VCaP (cell line): ENCODE results near the gene RBM34.

Source experiments
- H3K27ac ChIP-seq: fragments of 450-650 bp; 2 replicates; pipeline ENCODE4 v1.5.1; 2017
- TF ChIP-seq, protein P1 (sequence below): fragments of 450-650 bp; conservative IDR thresholded peaks from 2 replicates; pipeline ENCODE4 v1.5.1; 2017; ENCODE audit warnings: mild to moderate bottlenecking, moderate library complexity

The RBM34 gene

DNA sequence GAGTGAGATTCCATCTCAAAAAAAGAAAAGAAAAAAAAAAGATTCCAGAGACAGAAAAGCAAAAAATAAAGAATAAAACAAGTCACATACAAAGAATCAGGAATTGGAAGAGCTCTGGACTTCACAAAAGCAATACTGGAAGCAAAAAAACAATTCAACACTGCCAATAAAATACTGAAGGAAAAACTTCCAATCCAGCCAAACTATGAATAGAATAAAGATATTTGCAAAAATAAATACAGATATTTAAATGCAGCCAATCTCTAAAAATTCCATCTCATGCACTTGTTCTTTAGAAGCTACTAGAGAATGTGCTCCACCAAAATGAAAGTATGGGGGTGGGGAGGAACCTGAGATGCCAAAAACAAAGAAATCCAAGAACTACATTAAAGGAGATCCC lies 29.4 kb upstream of the RBM34 start:
- TF ChIP-seq, protein P1, sequence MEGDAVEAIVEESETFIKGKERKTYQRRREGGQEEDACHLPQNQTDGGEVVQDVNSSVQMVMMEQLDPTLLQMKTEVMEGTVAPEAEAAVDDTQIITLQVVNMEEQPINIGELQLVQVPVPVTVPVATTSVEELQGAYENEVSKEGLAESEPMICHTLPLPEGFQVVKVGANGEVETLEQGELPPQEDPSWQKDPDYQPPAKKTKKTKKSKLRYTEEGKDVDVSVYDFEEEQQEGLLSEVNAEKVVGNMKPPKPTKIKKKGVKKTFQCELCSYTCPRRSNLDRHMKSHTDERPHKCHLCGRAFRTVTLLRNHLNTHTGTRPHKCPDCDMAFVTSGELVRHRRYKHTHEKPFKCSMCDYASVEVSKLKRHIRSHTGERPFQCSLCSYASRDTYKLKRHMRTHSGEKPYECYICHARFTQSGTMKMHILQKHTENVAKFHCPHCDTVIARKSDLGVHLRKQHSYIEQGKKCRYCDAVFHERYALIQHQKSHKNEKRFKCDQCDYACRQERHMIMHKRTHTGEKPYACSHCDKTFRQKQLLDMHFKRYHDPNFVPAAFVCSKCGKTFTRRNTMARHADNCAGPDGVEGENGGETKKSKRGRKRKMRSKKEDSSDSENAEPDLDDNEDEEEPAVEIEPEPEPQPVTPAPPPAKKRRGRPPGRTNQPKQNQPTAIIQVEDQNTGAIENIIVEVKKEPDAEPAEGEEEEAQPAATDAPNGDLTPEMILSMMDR, result no peak
- H3K27ac ChIP-seq, result no peak overlapping the region

DNA sequence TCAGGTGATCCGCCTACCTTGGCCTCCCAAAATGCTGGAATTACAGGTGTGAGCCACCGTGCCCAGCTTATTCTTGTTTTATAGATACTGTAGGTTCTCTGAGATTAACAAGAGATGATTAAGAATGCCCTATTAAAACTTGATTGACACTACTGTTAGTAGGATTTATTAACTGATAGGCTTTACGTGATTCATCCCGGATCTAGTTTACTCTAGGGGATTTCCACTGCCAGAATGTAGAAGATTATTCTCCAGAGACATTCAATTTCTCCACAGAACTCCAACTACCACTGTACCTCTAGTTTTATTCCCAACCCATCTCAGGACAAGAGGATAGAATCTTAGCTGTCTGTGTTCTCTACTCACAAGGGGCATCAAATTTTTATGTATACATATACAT lies 26.3 kb upstream of the RBM34 start:
- TF ChIP-seq, protein P1, result no peak
- H3K27ac ChIP-seq, result no peak overlapping the region

DNA sequence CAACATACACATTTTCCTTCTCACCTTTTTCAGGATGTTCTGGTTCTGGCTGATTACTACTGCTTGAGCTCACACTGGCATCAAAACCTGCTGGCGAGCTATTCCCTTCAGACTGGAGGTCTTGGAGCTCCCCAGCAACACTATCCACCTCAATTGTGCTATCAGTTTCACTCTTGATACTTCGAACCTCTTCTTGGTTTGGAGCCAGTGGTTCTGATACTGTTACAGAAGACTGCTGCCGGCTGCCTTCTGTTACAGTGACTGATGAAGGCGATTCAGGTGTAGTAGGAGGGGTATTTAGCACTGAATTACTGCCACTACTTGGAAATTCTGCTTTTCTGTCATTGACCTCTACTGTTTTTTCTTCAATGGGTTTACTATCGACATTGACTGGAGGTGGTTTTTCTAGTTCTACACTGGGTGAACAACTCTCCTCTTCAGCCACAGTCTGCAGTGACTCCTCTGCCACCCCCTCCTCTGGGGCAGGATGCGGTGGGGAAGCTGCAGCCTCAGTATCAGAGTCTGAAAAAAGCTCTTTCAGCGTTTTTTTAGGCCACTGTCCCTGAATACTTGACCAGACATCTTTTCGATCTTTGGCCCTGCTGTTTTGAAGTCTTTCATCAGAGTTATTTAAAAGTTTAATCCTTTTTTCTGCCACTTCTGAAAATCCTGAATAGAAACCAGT lies 20.7 kb upstream of the RBM34 start:
- no peak overlapping the region for H3K27ac ChIP-seq
- TF ChIP-seq, protein P1, result no peak

DNA sequence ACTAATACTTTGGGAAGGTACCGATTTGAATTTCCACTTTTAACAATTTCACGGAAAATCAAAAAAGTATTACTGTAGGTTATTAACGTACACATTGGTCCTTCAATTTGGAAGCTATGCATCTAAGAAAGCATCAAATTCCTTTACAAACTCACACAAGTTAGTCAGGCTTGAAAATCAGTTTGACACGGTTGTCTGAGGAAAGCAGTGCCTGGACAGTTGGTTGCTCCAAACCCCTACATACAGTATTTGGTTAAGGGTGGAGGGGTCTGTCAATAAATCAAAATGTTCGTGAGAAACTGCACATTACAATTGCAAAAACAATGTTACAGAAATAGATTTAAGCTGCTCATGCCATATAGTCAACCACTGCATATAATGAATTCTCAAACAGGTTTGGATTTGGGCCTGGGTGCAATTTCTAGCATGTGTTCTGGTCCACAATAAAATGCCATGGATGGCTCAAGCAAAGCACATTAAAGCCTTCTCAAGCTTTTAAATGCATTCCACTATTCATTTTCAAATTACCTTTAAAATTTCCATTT lies 19.9 kb upstream of the RBM34 start:
- TF ChIP-seq, protein P1, result no peak

DNA sequence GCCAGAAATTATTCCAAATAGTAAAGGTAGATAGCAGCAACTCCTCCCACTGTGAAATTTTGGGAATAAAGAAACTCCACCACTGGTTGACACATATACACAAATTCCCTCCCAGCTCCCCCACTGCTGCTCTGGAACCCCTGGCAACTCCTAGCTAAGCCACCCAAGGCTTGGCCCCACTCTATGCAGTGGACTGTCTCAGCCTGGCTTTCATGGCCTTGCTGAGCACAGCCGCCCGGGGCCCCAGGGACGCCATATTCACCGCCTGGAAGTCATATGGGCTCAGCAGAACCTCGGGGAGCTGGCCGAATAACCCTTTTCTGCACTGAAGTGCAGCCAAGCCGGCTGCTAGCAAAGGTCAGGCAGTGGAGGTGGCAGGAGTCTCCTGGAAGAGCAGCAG lies 15.4 kb upstream of the RBM34 start:
- TF ChIP-seq, protein P1, result no peak
- H3K27ac ChIP-seq, result no peak overlapping the region

More for the DNA sequence above, 19.9 kb upstream of the RBM34 start:
- no peak overlapping the region for H3K27ac ChIP-seq

DNA sequence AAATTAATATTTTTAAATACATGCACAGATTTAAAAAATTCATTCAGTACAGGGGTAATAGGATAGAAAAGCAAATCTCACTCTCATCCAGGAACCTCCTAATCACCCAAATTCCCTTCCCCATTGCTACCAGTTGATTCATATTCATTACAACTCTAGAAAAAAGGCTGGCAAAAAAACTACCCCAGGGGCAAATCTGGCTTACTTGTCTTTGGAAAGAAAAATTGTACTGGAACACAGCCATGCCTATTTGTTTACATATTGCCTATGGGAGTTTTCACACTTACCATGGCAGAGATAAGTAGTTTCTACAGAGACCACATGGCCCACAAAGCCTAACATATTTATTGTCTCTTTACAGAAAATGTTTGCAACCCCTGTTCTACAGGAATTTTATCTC lies 8.9 kb upstream of the RBM34 start:
- H3K27ac ChIP-seq, result no peak overlapping the region
- TF ChIP-seq, protein P1, result no peak

DNA sequence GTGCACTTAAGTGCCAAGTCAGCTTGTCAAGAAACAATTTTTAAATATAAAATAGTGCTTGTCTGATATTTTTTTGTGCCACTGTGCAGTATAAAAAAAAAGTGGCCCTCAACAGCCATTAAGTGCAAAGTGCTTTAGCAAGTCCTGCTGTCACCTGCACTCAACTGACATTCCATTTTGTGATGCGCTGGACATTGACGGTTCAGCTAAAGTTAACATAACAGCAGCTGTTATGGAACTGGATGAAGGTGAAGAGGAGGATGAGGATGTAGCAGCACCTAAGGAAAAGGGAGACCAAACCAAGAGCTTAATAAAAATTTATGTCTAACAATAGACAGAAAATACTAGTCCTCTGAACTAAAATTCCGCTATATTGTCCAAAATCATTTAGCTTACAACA lies 7.3 kb upstream of the RBM34 start:
- H3K27ac ChIP-seq, result no peak overlapping the region
- TF ChIP-seq, protein P1, result no peak
